Thyroid gland (tissue), 4 donors: Measurements from ENCODE around the gene ADGRF1.

Experiments used
- POLR2A ChIP-seq, 2 donors: fragments of 450-650 bp; IDR thresholded peaks; one replicate each; pipeline ENCODE4 v1.6.1; 2017; ENCODE audit warnings: antibody characterized with exemption in 2 of 2, mild to moderate bottlenecking in 2 of 2, moderate library complexity in 1 of 2
- TF ChIP-seq, protein P1 (sequence below), 6 experiments: fragments of 200-600 bp in 3 of 6; fragments of 450-650 bp in 3 of 6; sonication (generic) in 3 of 6; IDR thresholded peaks; one replicate each; pipeline ENCODE4 v1.5.1; 2016 to 2019; ENCODE audit warnings: antibody characterized with exemption in 6 of 6, mild to moderate bottlenecking in 2 of 6, inconsistent platforms in 1 of 6, moderate library complexity in 1 of 6

DNA sequence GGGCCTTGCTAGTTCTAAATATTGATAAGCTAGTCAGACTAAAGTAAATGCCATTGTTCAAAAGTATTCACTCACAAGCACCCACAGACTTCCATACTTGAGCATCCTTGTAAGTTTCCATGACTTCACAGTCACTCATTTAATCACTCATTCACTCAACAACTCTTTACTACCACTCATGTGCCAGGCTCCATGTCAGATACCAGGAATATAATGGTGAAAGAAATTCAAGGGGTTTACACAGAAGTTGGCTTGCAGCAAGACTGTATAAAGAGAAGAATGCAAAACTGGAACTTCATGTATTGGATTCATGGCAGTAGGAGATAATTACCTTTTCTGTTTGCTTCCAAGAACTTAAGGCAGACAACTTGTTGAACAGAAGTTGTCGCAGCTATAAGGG lies 36.6 kb downstream of the ADGRF1 start:
- TF ChIP-seq, protein P1, sequence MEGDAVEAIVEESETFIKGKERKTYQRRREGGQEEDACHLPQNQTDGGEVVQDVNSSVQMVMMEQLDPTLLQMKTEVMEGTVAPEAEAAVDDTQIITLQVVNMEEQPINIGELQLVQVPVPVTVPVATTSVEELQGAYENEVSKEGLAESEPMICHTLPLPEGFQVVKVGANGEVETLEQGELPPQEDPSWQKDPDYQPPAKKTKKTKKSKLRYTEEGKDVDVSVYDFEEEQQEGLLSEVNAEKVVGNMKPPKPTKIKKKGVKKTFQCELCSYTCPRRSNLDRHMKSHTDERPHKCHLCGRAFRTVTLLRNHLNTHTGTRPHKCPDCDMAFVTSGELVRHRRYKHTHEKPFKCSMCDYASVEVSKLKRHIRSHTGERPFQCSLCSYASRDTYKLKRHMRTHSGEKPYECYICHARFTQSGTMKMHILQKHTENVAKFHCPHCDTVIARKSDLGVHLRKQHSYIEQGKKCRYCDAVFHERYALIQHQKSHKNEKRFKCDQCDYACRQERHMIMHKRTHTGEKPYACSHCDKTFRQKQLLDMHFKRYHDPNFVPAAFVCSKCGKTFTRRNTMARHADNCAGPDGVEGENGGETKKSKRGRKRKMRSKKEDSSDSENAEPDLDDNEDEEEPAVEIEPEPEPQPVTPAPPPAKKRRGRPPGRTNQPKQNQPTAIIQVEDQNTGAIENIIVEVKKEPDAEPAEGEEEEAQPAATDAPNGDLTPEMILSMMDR (IDR thresholded peaks at IDR 0.05): no peak
- no peak for TF ChIP-seq POLR2A (IDR thresholded peaks at IDR 0.05)
